OCI-LY1 (cell line): ENCODE results near the gene FAF1.

Source experiments
- H2AFZ ChIP-seq: fragments of 200-600 bp; sonication (generic), shearing (Covaris generic); 2 replicates; pipeline ENCODE4 v1.6.0; 2014; ENCODE audit warnings: antibody characterized with exemption, mild to moderate bottlenecking, low read length
- H3F3A ChIP-seq: fragments of 200-600 bp; sonication (generic), shearing (Covaris generic); 2 replicates; pipeline ENCODE4 v1.6.0; 2014; ENCODE audit warnings: mild to moderate bottlenecking, antibody characterized with exemption, low read length, moderate library complexity; ENCODE audit not compliant: insufficient read depth
- H3K27ac ChIP-seq: fragments of 200-600 bp; sonication (generic); 2 replicates; pipeline ENCODE4 v1.5.1; 2014; ENCODE audit warnings: low read length, mixed run types, mild to moderate bottlenecking, low read depth; ENCODE audit not compliant: poor library complexity, severe bottlenecking
- H3K27me3 ChIP-seq: fragments of 200-600 bp; sonication (generic); 2 replicates; pipeline ENCODE4 v1.6.0; 2014; ENCODE audit warnings: antibody characterized with exemption, mild to moderate bottlenecking, low read length, moderate library complexity; ENCODE audit not compliant: insufficient read depth
- H3K36me3 ChIP-seq: fragments of 200-600 bp; sonication (generic); 2 replicates; pipeline ENCODE4 v1.6.1; 2014; ENCODE audit warnings: mild to moderate bottlenecking, antibody characterized with exemption, low read length, moderate library complexity, mixed read lengths; ENCODE audit not compliant: insufficient read depth
- H3K4me1 ChIP-seq: fragments of 200-600 bp; sonication (generic); 2 replicates; pipeline ENCODE4 v1.5.1; 2014; ENCODE audit warnings: mild to moderate bottlenecking, low read length, moderate library complexity; ENCODE audit not compliant: insufficient read depth, severe bottlenecking
- H3K4me2 ChIP-seq: fragments of 200-600 bp; sonication (generic), shearing (Covaris generic); 2 replicates; pipeline ENCODE4 v1.6.1; 2014; ENCODE audit warnings: low read length
- H3K4me3 ChIP-seq: fragments of 200-600 bp; sonication (generic); 2 replicates; pipeline ENCODE4 v1.5.1; 2014; ENCODE audit warnings: low read length, low read depth, mild to moderate bottlenecking, mixed read lengths; ENCODE audit not compliant: poor library complexity, severe bottlenecking
- H3K79me2 ChIP-seq: fragments of 200-600 bp; shearing (Covaris generic); 2 replicates; pipeline ENCODE4 v1.6.1; 2016; ENCODE audit warnings: mixed run types, low read length, mixed read lengths; ENCODE audit not compliant: insufficient read depth
- H3K9ac ChIP-seq: fragments of 200-600 bp; sonication (generic), shearing (Covaris generic); 2 replicates; pipeline ENCODE4 v1.6.1; 2014; ENCODE audit warnings: mild to moderate bottlenecking, low read length, mixed read lengths
- H3K9me2 ChIP-seq: fragments of 200-600 bp; sonication (generic), shearing (Covaris generic); 2 replicates; pipeline ENCODE4 v1.6.1; 2014; ENCODE audit warnings: low read depth, mild to moderate bottlenecking, low read length, mixed read lengths
- H3K9me3 ChIP-seq: fragments of 200-600 bp; shearing (Covaris generic); 2 replicates; pipeline ENCODE4 v1.6.1; 2014; ENCODE audit warnings: low read length, mixed read lengths
- H4K20me1 ChIP-seq: fragments of 200-600 bp; sonication (generic), shearing (Covaris generic); 2 replicates; pipeline ENCODE4 v1.6.0; 2016; ENCODE audit warnings: mild to moderate bottlenecking, low read length; ENCODE audit not compliant: insufficient read depth
- EZH2 ChIP-seq: fragments of 200-600 bp; sonication (generic), shearing (Covaris generic); IDR thresholded peaks from 2 replicates; pipeline ENCODE4 v1.8.0; 2017; ENCODE audit warnings: borderline replicate concordance, mixed run types, mild to moderate bottlenecking, antibody characterized with exemption, low read length, moderate library complexity, mixed read lengths
- TF ChIP-seq, protein P1 (sequence below): fragments of 200-600 bp; sonication (generic), shearing (Covaris generic); IDR thresholded peaks from 2 replicates; pipeline ENCODE4 v1.5.1; 2017; ENCODE audit warnings: mild to moderate bottlenecking, antibody characterized with exemption, low read length, moderate library complexity, mixed read lengths

The FAF1 gene

DNA sequence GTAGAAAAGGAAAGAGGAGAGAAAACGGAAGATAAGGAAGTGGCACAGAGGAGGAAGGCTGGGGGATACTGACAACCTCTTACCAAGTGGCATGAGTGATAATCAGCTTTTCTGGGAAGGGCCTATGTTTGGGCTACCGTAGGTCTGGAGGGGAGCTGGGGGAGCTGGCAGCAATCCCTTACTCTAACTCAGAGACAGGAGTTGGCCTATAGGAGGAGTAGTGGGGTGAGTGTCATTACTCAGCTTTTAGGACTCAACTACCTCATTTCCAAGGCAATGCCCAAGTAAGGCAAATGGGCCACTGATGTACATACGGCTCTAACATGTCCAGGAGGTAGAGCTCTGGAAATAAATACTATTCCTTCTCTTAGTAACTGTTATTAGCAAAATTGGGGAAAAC lies 488.1 kb downstream of the FAF1 start:
- no peaks in the 10 kb centered on the region for H3K9me3 ChIP-seq
- no peak overlapping the region for H2AFZ ChIP-seq
- no peaks in the 10 kb centered on the region for H3K27me3 ChIP-seq
- no peak overlapping the region for H3K4me3 ChIP-seq
- no peak overlapping the region for H3K27ac ChIP-seq
- no peaks in the 10 kb centered on the region for H3F3A ChIP-seq
- H3K4me1 ChIP-seq, result no peaks in the 10 kb centered on the region
- H3K36me3 ChIP-seq, result peaks cover 23% of the 10 kb centered on the region
- TF ChIP-seq, protein P1, sequence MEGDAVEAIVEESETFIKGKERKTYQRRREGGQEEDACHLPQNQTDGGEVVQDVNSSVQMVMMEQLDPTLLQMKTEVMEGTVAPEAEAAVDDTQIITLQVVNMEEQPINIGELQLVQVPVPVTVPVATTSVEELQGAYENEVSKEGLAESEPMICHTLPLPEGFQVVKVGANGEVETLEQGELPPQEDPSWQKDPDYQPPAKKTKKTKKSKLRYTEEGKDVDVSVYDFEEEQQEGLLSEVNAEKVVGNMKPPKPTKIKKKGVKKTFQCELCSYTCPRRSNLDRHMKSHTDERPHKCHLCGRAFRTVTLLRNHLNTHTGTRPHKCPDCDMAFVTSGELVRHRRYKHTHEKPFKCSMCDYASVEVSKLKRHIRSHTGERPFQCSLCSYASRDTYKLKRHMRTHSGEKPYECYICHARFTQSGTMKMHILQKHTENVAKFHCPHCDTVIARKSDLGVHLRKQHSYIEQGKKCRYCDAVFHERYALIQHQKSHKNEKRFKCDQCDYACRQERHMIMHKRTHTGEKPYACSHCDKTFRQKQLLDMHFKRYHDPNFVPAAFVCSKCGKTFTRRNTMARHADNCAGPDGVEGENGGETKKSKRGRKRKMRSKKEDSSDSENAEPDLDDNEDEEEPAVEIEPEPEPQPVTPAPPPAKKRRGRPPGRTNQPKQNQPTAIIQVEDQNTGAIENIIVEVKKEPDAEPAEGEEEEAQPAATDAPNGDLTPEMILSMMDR, result no peak
- no peak for TF ChIP-seq EZH2
- no peaks in the 10 kb centered on the region for H4K20me1 ChIP-seq
- H3K9ac ChIP-seq, result no peak overlapping the region
- H3K4me2 ChIP-seq, result no peak overlapping the region
- no peaks in the 10 kb centered on the region for H3K9me2 ChIP-seq
- no peaks in the 10 kb centered on the region for H3K79me2 ChIP-seq

DNA sequence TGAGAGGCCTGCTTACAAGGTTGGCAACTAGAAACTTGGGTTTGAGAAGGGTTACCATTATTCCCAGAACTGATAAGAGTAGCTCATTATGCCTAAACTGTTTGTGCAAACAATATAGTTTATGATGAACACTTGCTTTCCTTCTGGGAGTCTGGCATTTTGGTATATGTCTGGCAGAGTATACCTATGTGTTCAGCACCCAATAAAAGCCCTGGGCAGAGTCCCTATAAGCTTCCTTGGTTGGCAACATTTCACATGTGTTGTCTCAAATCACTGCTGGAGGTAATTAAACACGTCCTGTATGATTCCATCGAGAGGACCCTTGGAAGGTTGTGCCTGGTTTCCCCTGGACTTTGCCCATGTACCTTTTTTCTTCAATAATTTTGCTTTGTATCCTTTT lies 497.1 kb downstream of the FAF1 start:
- Histone ChIP-seq H4K20me1 (no peaks in the 10 kb centered on the region), H3K9me3 (no peaks in the 10 kb centered on the region), H3K27ac (no peak overlapping the region), H3K9ac (no peak overlapping the region), H3K79me2 (no peaks in the 10 kb centered on the region), H3F3A (no peaks in the 10 kb centered on the region), H3K4me3 (no peak overlapping the region), H3K27me3 (no peaks in the 10 kb centered on the region), H3K36me3 (peaks cover 17% of the 10 kb centered on the region; the same call in 1 of the 2 replicates), H3K4me2 (no peak overlapping the region), H3K4me1 (no peaks in the 10 kb centered on the region), H2AFZ (no peak overlapping the region), H3K9me2 (no peaks in the 10 kb centered on the region)
- TF ChIP-seq, protein P1, result no peak
- no peak for TF ChIP-seq EZH2

DNA sequence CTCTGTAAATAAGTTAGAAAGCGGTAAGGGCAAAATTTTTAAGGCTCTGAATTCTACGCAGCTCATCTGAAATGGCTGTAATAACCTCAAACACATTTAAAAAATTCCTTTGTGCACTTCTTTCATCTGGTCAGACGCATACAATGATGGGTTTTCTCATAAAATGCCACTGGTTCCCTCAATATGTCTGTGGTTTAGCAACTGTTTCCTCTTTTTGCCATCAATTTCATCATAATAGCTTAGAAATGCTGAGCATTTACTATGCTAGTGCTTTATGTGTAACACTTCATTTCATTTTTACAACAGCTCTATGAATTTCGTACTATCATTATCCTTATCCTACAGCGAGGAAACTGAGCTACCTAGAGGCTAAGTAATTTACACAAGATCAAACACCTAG lies 501.6 kb downstream of the FAF1 start:
- H3K79me2 ChIP-seq, result no peaks in the 10 kb centered on the region
- TF ChIP-seq EZH2, result no peak
- TF ChIP-seq, protein P1, result no peak
- no peaks in the 10 kb centered on the region for H3K9me3 ChIP-seq
- no peaks in the 10 kb centered on the region for H3K27me3 ChIP-seq
- peaks cover 6% of the 10 kb centered on the region; the same call in 1 of the 2 replicates for H3K36me3 ChIP-seq
- no peak overlapping the region for H3K9ac ChIP-seq
- H3K4me1 ChIP-seq, result no peaks in the 10 kb centered on the region
- H4K20me1 ChIP-seq, result no peaks in the 10 kb centered on the region
- no peaks in the 10 kb centered on the region for H3F3A ChIP-seq
- no peak overlapping the region for H2AFZ ChIP-seq
- H3K4me3 ChIP-seq, result no peak overlapping the region
- H3K4me2 ChIP-seq, result no peak overlapping the region
- H3K9me2 ChIP-seq, result no peaks in the 10 kb centered on the region
- no peak overlapping the region for H3K27ac ChIP-seq
